OCI-LY7 (cell line): ENCODE results near the gene ANKS1B.

ENCODE experiments used
- CTCF ChIP-seq: fragments of 200-600 bp; sonication (generic); conservative IDR thresholded peaks from 2 replicates; pipeline ENCODE4 v1.5.1; 2014; ENCODE audit warnings: mild to moderate bottlenecking, antibody characterized with exemption, low read length, moderate library complexity, mixed read lengths
- EZH2phosphoT487 ChIP-seq: fragments of 200-600 bp; sonication (generic); IDR thresholded peaks from 2 replicates; pipeline ENCODE4 v1.6.1; 2018; ENCODE audit warnings: low read depth, borderline replicate concordance, mild to moderate bottlenecking, mixed run types, antibody characterized with exemption, low read length, moderate library complexity, mixed read lengths

GRCh38 chr12:98738539-98738938, 1246.2 kb downstream of the ANKS1B start:
- TF ChIP-seq EZH2phosphoT487: no peak
- no peak for TF ChIP-seq CTCF
